Measurements from ENCODE around the gene JPH3.

GRCh38 chr16:87648698-87649487 lies 46.6 kb downstream of the JPH3 start:
- TF ChIP-seq CTCF (IDR thresholded peaks at IDR 0.05; ENCODE audit: poor library complexity), result no peak
- no peak for TF ChIP-seq EZH2 (IDR thresholded peaks at IDR 0.05; ENCODE audit: borderline replicate concordance)
